NCI-H510A treated with DMSO at 0.1 percent for 48 hours (cell line): ENCODE measurements around the gene GAB4.

Source experiments
- DNase-seq: peaks from one replicate; lab custom pipeline; 2025; lab: John Stamatoyannopoulos, UW

The GAB4 gene

DNA sequence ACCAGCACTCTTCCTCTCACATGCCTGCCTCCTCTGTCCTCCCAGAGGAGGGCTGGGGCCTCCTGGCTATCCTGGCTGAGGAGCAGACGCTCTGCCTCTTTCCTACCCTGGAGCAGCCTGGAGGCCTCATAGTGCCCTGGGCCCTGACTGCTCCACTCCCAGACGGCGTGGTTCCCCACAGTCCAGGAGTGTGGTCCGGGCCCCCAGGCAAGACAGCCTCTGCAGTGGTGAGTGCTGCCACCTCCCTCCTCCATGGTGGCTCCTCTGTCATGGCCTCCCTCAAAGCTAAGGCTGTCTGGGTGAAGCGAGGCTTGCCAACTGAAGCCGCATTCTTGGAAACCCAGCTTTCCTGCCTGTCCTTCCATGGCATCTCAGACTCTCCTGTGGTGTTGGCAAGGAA, 19.8 kb downstream of the GAB4 start:
- DNase-seq: no peak

GRCh38 chr22:16987822-16988221, 20.2 kb downstream of the GAB4 start:
- no peak for DNase-seq

DNA sequence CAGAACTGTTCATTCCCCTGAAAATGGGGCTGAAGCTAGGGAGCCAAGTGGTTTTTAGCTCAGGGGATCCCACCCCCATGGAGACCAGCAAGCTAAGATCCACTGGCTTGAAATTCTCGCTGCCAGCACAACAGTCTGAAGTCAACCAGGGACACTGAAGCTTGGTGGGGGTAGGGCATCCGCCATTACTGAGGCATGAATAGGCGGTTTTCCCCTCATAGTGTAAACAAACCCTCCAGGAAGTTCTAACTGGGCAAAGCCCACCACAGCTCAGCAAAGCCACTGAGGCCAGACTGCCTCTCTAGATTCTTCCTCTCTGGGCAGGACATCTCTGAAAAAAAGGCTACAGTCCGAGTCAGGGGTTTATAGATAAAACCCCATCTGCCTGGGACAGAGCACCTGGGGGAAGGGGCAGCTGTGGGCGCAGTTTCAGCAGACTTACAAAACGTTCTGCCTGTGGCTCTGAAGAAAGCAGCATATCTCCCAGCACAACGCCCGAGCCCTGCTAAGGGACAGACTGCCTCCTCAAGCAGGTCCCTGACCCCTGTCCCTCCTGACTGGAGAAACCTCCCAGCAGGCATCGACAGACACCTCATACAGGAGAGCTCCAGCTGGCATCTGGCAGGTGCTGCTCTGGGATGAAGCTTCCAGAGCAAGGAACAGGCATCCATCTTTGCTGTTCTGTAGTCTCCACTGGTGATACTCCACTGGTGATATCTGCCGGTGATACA, 32.7 kb downstream of the GAB4 start:
- no peak for DNase-seq

DNA sequence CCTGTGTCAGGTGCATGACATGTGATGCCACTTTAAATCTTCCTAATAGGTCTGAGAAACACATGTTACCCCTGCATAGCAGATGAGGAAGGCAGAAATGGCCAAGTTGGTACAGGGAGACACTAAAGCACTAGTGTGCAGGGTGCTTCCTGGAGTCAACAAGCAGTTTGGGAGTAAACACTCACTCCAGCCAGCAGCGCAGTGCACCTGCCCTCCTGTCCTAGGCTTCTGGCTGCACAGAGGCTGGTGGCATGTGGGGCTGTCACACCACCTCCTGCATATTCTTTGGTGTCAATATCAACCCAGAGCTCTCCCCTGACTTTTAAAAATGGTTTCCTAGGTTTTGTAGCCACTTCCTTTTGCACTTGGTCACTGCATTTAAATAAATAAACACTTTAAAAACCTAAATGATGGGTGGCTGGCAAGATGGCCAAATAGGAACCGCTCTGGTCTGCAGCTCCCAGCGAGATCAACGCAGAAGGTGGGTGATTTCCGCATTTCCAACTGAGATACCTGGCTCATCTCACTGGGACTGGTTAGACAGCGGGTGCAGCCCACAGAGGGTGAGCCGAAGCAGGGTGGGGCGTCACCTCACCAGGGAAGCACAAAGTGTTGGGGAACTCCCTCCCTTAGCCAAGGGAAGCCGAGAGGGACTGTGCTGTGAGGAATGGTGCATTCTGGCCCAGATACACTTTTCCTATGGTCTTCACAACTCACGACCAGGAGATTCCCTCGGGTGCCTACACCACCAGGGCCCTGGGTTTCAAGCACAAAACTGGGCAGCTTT, 33.5 kb downstream of the GAB4 start:
- DNase-seq: peak; percentile 33

GRCh38 chr22:16973591-16974297, 34.3 kb downstream of the GAB4 start:
- no peak for DNase-seq

- DNase-seq: no peak
Measured at GRCh38 chr22:16972311-16972710, 35.7 kb downstream of the GAB4 start.

- peak; percentile 22 for DNase-seq
Measured at GRCh38 chr22:16970446-16970845, 37.6 kb downstream of the GAB4 start.

DNA sequence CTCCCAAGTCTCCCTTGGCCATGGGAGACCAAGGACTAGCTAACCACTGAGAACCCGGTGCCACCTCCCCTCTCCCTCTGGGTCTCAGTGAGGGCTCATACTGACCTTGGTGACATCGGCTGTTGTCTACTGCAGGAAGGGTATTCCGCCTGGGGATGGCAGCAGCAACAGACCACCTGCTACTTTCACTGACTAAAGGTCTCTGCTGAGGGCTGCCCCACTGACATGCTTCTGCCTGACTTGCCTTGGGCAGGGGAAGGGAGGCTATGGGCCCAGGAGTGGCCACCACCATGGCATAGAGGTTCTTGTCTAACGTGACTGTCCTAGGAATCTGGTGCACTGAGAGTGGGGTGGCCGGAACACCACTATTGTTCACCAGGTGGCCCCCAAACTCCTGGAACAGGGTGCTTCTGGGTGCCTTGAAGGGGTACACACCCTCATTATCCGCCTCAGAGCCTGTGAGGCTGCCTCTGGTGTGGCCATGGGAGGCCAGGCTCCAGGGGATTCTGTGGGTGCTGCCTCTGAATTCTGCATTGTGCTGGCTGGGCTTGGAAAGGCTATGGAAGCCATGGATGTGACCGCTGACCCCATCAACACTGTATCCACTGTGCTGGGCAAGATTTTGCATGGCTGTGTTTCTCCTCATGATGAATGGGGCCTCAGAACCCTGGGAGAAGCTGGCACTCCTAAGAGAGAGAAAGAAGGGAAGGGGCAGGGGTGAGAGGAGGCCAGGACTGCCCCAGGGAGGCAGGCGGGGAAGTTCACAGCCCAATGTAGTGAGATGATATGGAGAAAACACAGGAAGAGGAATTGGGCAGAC, 38.3 kb downstream of the GAB4 start:
- no peak for DNase-seq

GRCh38 chr22:16968218-16968595, 39.8 kb downstream of the GAB4 start:
- no peak for DNase-seq

- no peak for DNase-seq
Measured at GRCh38 chr22:16967453-16968217, 40.4 kb downstream of the GAB4 start.

DNA sequence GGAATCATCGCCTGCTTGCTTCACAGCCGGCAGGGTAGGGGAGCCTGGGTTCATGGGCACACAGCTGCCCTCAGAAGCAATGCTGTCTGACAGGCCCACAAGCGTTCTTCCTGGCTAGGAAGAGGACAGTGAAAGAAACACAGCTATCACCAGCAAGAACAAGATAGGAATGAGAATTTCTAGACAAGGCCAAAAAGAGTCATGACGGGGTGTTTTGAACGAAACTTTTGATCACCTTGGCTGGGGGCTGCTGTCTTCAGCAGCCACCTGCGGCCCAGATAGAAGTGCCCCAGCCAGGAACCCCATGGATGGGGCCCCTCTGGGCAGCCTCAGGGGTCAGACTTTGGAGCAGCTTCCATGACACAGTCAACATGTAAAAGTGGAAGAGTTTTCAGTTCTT, 41.8 kb downstream of the GAB4 start:
- no peak for DNase-seq

DNA sequence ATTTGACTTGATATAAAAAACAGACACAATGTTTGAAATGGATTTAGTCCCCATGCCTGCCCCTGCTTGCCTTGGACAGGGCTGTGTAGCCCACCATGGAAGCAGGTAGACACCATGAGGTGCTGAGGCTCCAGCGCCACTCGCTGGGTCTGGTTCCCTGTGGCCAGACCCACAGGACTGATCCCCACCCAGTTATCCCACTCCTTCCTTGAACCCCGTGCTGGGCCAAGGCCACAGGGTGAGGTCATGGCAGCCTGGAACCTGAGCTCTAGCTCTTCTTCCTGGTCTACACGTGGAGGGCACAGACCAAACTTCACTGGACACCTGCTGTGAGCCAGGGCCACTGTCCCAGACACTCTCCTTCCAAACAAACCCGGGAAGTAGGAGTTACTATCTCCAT, 42.5 kb downstream of the GAB4 start:
- DNase-seq: no peak

- no peak for DNase-seq
Measured at GRCh38 chr22:16965083-16965482, 42.9 kb downstream of the GAB4 start.

DNA sequence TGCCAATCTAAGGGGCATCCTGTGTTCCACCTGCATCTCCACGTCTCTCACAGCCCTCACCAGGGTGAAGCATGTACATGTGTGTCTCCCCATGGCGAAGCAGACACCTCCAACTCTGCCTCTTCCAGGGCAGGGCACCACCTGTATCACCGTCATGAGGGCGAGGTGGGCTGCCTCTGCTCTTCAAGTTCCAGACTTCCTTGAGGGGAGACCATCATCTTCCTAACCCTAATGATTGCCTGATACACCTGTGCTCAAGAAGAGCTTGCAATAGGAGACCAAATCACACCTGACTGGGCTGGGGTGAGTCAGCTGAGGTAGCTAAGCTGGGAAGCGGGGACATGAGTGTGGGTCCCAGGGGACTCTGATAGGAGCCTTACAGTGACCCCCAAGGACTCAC, 43.7 kb downstream of the GAB4 start:
- DNase-seq: no peak

DNA sequence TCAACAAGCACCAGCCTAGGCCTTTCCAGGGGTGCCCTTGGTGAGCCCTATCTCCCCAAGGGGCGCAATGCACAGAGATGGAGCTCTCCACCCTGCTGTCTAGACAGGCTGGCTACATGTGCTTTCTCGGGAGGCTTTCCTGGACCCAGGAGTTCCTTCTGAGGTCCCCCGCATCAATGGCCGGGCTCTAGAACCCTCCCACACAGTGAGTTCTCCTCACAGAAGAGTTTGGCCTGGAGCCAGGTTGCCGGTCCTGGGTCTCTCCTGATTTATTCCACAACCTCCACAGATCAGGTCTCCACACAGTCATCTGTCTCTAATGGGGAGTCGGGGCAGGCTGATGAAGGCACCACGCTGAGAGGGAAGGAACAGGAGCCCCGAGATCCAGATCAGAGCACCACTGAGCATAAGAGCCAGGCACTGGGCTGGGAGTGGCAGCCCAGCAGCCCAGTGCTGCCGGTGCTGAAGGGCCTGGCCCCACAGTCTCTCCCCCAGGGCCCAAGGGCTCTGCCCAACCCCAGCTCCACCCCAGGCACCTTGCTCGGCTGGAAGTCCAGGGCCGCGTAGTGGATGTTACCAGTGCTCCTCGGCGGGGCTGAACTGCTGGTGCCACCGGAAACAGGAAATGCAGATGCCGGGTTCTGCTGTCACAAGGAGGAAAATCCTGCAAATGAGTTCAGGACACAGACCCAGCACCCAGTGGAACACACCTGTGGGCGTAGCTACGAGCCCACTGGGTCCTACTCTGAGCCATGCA, 44.7 kb downstream of the GAB4 start:
- no peak for DNase-seq

GRCh38 chr22:16962501-16962900, 45.5 kb downstream of the GAB4 start:
- no peak for DNase-seq

- no peak for DNase-seq
Measured at GRCh38 chr22:16961477-16962186, 46.4 kb downstream of the GAB4 start.

- no peak for DNase-seq
Measured at GRCh38 chr22:16960884-16961249, 47.2 kb downstream of the GAB4 start.

GRCh38 chr22:16960220-16960883, 47.7 kb downstream of the GAB4 start:
- no peak for DNase-seq
